Activated naive CD4-positive, alpha-beta T cell treated with anti-CD3 and anti-CD28 coated beads, Interleukin-2, amount 50 U/mL, for 24 hours (primary cell): ENCODE data around the gene TTLL5.
"Not testable (repeated sequence)": the region's sequence is repeated elsewhere in the genome, so short reads cannot be mapped to it uniquely, and the experiment has no call there.

Experiments
- H3K27ac Mint-ChIP-seq: one replicate; pipeline ENCODE4 v1.8.0; 2021; ENCODE audit warnings: mild to moderate bottlenecking, mixed read lengths
- H3K27me3 Mint-ChIP-seq: one replicate; pipeline ENCODE4 v1.8.0; 2021; ENCODE audit warnings: mixed read lengths
- H3K36me3 Mint-ChIP-seq: one replicate; pipeline ENCODE4 v1.8.0; 2021; ENCODE audit warnings: mixed read lengths
- H3K4me1 Mint-ChIP-seq: one replicate; pipeline ENCODE4 v1.8.0; 2021; ENCODE audit warnings: mixed read lengths
- H3K4me3 Mint-ChIP-seq: one replicate; pipeline ENCODE4 v1.8.0; 2021; ENCODE audit warnings: mild to moderate bottlenecking, mixed read lengths
- H3K9me3 Mint-ChIP-seq: one replicate; pipeline ENCODE4 v1.8.0; 2021; ENCODE audit warnings: mixed read lengths

The TTLL5 gene

DNA sequence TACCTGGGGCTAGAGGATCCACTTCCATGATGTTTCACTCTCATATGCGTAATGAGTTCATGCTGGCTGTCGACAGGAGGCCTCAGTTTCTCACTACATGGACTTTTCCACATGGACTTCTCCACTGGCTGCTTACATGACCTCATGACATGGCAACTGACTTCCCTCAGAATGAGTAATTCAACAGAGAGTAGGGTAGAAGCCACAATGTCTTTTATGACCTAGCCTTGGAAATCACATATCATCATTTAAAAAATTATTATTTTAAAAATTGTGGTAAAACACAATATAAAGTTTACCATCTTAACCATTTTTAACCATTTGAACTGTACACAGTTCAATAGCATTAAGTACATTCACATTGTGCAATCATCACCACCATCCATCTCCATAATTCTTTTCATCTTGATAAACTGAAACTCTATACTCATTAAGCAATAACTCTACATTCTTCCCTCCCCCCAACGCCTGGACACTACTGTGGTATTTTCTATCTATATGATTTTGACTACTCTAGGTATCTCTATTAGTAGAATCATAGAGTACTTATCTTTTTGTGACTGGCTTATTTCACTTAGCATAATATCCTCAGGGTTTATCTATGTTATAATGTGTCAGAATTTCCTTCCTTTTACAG is 176.2 kb downstream of the TTLL5 start:
- H3K4me1 Mint-ChIP-seq: peaks cover 11% of the 10 kb centered on the region
- no peaks in the 10 kb centered on the region for H3K9me3 Mint-ChIP-seq
- H3K4me3 Mint-ChIP-seq: no peak overlapping the region
- no peak overlapping the region for H3K27ac Mint-ChIP-seq
- H3K27me3 Mint-ChIP-seq: no peaks in the 10 kb centered on the region
- peaks cover 33% of the 10 kb centered on the region for H3K36me3 Mint-ChIP-seq

GRCh38 chr14:75840911-75841310 is 179.9 kb downstream of the TTLL5 start:
- Mint-ChIP-seq H3K4me3 (no peak overlapping the region), H3K27me3 (no peaks in the 10 kb centered on the region), H3K27ac (no peak overlapping the region), H3K36me3 (peaks cover 30% of the 10 kb centered on the region), H3K4me1 (no peaks in the 10 kb centered on the region), H3K9me3 (no peaks in the 10 kb centered on the region)

- Mint-ChIP-seq H3K36me3 (peaks cover 24% of the 10 kb centered on the region), H3K27me3 (no peaks in the 10 kb centered on the region), H3K4me1 (no peaks in the 10 kb centered on the region), H3K9me3 (no peaks in the 10 kb centered on the region), H3K4me3 (no peak overlapping the region), H3K27ac (no peak overlapping the region)
Measured at GRCh38 chr14:75842551-75842950, 181.5 kb downstream of the TTLL5 start.

DNA sequence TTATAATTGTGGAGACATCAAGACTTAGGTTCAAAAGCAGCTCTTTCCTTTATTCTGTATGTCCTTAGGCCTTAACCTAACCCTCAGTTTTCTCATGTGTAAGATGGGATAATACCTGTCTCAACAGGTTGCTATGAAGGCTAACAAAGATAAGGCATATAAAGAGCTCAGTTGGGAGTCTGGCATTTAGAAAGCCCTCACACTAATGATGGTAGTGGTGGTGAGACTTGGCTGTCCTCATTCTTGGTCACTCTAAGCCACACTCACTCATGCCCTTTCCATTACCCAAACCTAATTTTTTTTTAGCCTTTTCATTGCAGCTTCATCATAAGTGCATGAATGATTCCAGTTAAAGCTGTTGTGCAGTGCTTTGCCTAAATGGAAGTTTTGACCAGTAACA is 183.4 kb downstream of the TTLL5 start:
- Mint-ChIP-seq H3K4me1 (no peaks in the 10 kb centered on the region), H3K4me3 (no peak overlapping the region), H3K36me3 (peaks cover 18% of the 10 kb centered on the region), H3K9me3 (no peaks in the 10 kb centered on the region), H3K27me3 (no peaks in the 10 kb centered on the region), H3K27ac (no peak overlapping the region)

- Mint-ChIP-seq H3K27me3 (no peaks in the 10 kb centered on the region), H3K9me3 (no peaks in the 10 kb centered on the region), H3K27ac (no peak overlapping the region), H3K36me3 (peaks cover 13% of the 10 kb centered on the region), H3K4me1 (no peaks in the 10 kb centered on the region), H3K4me3 (no peak overlapping the region)
Measured at GRCh38 chr14:75845136-75845804, 184.2 kb downstream of the TTLL5 start.

GRCh38 chr14:75846694-75847093 is 185.6 kb downstream of the TTLL5 start:
- not testable (repeated sequence) for H3K9me3 Mint-ChIP-seq, H3K36me3 Mint-ChIP-seq

GRCh38 chr14:75847584-75847983 is 186.5 kb downstream of the TTLL5 start:
- Mint-ChIP-seq H3K36me3 (peaks cover 7% of the 10 kb centered on the region), H3K9me3 (no peaks in the 10 kb centered on the region), H3K4me1 (no peaks in the 10 kb centered on the region), H3K27me3 (no peaks in the 10 kb centered on the region), H3K4me3 (no peak overlapping the region), H3K27ac (no peak overlapping the region)

More at GRCh38 chr14:75846694-75847093, 185.6 kb downstream of the TTLL5 start:
- H3K4me1 Mint-ChIP-seq, H3K27ac Mint-ChIP-seq, H3K27me3 Mint-ChIP-seq, H3K4me3 Mint-ChIP-seq: not testable (repeated sequence)

- H3K36me3 Mint-ChIP-seq: peaks cover 7% of the 10 kb centered on the region
- no peaks in the 10 kb centered on the region for H3K9me3 Mint-ChIP-seq
- H3K27me3 Mint-ChIP-seq: no peaks in the 10 kb centered on the region
- no peaks in the 10 kb centered on the region for H3K4me1 Mint-ChIP-seq
- no peak overlapping the region for H3K4me3 Mint-ChIP-seq
- H3K27ac Mint-ChIP-seq: no peak overlapping the region
Measured at GRCh38 chr14:75848167-75848913, 187.3 kb downstream of the TTLL5 start.

DNA sequence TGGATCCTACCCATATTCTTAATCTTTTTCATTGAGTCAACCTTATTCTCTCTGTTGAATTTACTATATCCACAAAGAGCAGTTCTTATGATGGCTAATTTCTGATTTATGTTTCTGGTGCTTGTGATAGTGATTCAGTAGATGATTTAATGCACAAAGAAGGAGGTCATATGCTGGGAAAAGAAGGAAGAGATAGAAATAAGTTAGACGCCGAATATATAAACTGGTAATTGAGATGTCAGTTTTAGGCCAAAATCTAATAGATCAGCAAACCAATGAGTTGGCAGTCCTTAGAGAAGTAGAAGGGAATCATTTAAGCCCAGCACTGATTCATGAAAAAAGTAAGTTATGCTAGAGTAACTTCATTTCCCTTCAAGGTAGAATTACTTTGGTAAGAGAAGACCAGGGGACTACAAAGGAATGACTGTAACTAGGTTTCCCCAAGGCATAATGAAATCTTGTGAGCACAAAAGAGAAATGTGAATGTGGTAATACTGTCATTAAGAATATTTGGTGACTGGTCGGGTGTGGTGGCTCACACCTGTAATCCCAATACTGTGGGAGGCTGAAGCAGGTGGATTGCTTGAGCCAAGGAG is 188.4 kb downstream of the TTLL5 start:
- Mint-ChIP-seq H3K9me3 (no peaks in the 10 kb centered on the region), H3K4me3 (no peak overlapping the region), H3K27me3 (no peaks in the 10 kb centered on the region), H3K36me3 (peaks cover 7% of the 10 kb centered on the region), H3K4me1 (no peaks in the 10 kb centered on the region), H3K27ac (no peak overlapping the region)

- no peaks in the 10 kb centered on the region for H3K9me3 Mint-ChIP-seq
- H3K27ac Mint-ChIP-seq: no peak overlapping the region
- H3K36me3 Mint-ChIP-seq: peaks cover 12% of the 10 kb centered on the region
- no peaks in the 10 kb centered on the region for H3K4me1 Mint-ChIP-seq
- H3K27me3 Mint-ChIP-seq: no peaks in the 10 kb centered on the region
- no peak overlapping the region for H3K4me3 Mint-ChIP-seq
Measured at GRCh38 chr14:75851574-75851866, 190.5 kb downstream of the TTLL5 start.

- H3K4me3 Mint-ChIP-seq: no peak overlapping the region
- no peaks in the 10 kb centered on the region for H3K9me3 Mint-ChIP-seq
- H3K27ac Mint-ChIP-seq: no peak overlapping the region
- H3K36me3 Mint-ChIP-seq: peaks cover 10% of the 10 kb centered on the region
- no peaks in the 10 kb centered on the region for H3K27me3 Mint-ChIP-seq
- no peaks in the 10 kb centered on the region for H3K4me1 Mint-ChIP-seq
Measured at GRCh38 chr14:75854111-75854799, 193.2 kb downstream of the TTLL5 start.

DNA sequence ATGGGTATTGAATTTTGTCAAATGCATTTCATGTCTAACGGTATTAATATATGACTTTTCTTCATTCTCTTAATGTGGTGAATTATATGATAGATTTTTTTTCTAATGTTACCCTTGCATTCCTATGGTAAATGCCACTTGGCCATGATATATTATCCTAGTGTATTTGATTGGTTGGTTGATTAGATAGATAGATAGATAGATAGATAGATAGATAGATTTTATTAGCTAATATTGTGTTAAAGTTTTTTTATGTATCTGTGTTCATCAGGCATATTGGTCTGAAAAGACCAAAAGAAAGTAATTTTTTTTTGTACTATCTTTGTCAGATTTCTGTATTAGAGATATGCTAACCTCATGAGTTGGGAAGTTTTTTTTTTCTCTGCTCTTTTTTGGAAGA is 196.2 kb downstream of the TTLL5 start:
- H3K4me1 Mint-ChIP-seq: no peaks in the 10 kb centered on the region

GRCh38 chr14:75858362-75858761 is 197.3 kb downstream of the TTLL5 start:
- no peaks in the 10 kb centered on the region for H3K9me3 Mint-ChIP-seq
- no peaks in the 10 kb centered on the region for H3K27me3 Mint-ChIP-seq
- peaks cover 9% of the 10 kb centered on the region for H3K36me3 Mint-ChIP-seq
- H3K4me3 Mint-ChIP-seq: no peak overlapping the region
- H3K27ac Mint-ChIP-seq: no peak overlapping the region
- no peaks in the 10 kb centered on the region for H3K4me1 Mint-ChIP-seq

More for the DNA sequence above, 196.2 kb downstream of the TTLL5 start:
- Mint-ChIP-seq H3K9me3 (no peaks in the 10 kb centered on the region), H3K27ac (no peak overlapping the region), H3K27me3 (no peaks in the 10 kb centered on the region), H3K36me3 (peaks cover 9% of the 10 kb centered on the region), H3K4me3 (no peak overlapping the region)

- Mint-ChIP-seq H3K27me3 (no peaks in the 10 kb centered on the region), H3K4me3 (no peak overlapping the region), H3K9me3 (no peaks in the 10 kb centered on the region), H3K27ac (no peak overlapping the region), H3K36me3 (peaks cover 7% of the 10 kb centered on the region), H3K4me1 (no peaks in the 10 kb centered on the region)
Measured at GRCh38 chr14:75859746-75860145, 198.7 kb downstream of the TTLL5 start.

GRCh38 chr14:75860561-75861160 is 199.6 kb downstream of the TTLL5 start:
- peaks cover 1% of the 10 kb centered on the region for H3K36me3 Mint-ChIP-seq
- no peaks in the 10 kb centered on the region for H3K4me1 Mint-ChIP-seq
- H3K27ac Mint-ChIP-seq: no peak overlapping the region
- no peaks in the 10 kb centered on the region for H3K27me3 Mint-ChIP-seq
- H3K9me3 Mint-ChIP-seq: no peaks in the 10 kb centered on the region
- H3K4me3 Mint-ChIP-seq: no peak overlapping the region
